PC-3 (cell line): ENCODE measurements around the gene PCDHB16.

Experiments
- CTCF ChIP-seq: fragments of 300-600 bp; sonication (generic); conservative IDR thresholded peaks from 2 replicates; pipeline ENCODE4 v1.5.1; 2017; ENCODE audit warnings: antibody characterized with exemption, low read depth, mild to moderate bottlenecking, low read length
- EZH2 ChIP-seq: fragments of 300-600 bp; sonication (generic); IDR thresholded peaks from one replicate; pipeline ENCODE4 v1.6.1; 2017; ENCODE audit warnings: antibody characterized with exemption, mild to moderate bottlenecking, low read length; ENCODE audit not compliant: unreplicated experiment
- EZH2phosphoT487 ChIP-seq: fragments of 300-600 bp; sonication (generic); IDR thresholded peaks from 2 replicates; pipeline ENCODE4 v1.6.1; 2018; ENCODE audit warnings: mild to moderate bottlenecking, antibody characterized with exemption, low read length, borderline replicate concordance

- TF ChIP-seq CTCF: peak; percentile 45; the same call in 1 of the 2 replicates
- TF ChIP-seq EZH2: no peak
- TF ChIP-seq EZH2phosphoT487: no peak
These were observed 9.6 kb upstream of the PCDHB16 start, which contains the start of gene PCDHB7 for GRCh38 chr5:141172381-141173204.
